Measurements from ENCODE around the gene PLOD1. TPM values are rescaled to one million over a fixed set of nuclear protein-coding genes. Genes with fewer than 3 reads are reported as not detected.

The PLOD1 gene
- total RNA-seq, 6 experiments from 2014 or later, result 294 to 438 (median 315) TPM

GRCh38 chr1:11943619-11944018 lies 9.1 kb downstream of the PLOD1 start:
- Mint-ChIP-seq H3K4me3 (no peak overlapping the region), H3K27me3 (ENCODE audit: insufficient read depth) (no peaks in the 10 kb centered on the region), H3K9me3 (peaks cover 8% of the 10 kb centered on the region; the same call in 1 of the 2 replicates), H3K4me1 (ENCODE audit: low read depth) (peaks cover 21% of the 10 kb centered on the region), H3K36me3 (ENCODE audit: low read depth) (peaks cover 28% of the 10 kb centered on the region), H3K27ac (no peak overlapping the region)
- TF ChIP-seq CTCF (IDR thresholded peaks at IDR 0.05), result no peak
- no peak for DNase-seq

- no peak for TF ChIP-seq CTCF (IDR thresholded peaks at IDR 0.05)
- Mint-ChIP-seq H3K27ac (no peak overlapping the region), H3K27me3 (ENCODE audit: insufficient read depth) (no peaks in the 10 kb centered on the region), H3K4me1 (ENCODE audit: low read depth) (peaks cover 12% of the 10 kb centered on the region), H3K4me3 (no peak overlapping the region), H3K36me3 (ENCODE audit: low read depth) (peaks cover 33% of the 10 kb centered on the region), H3K9me3 (peaks cover 8% of the 10 kb centered on the region; the same call in 1 of the 2 replicates)
- no peak for DNase-seq
These were observed 9.9 kb downstream of the PLOD1 start for GRCh38 chr1:11944358-11944931.

- Mint-ChIP-seq H3K27ac (no peak overlapping the region), H3K9me3 (peaks cover 8% of the 10 kb centered on the region; the same call in 1 of the 2 replicates), H3K27me3 (ENCODE audit: insufficient read depth) (no peaks in the 10 kb centered on the region), H3K36me3 (ENCODE audit: low read depth) (peaks cover 41% of the 10 kb centered on the region), H3K4me1 (ENCODE audit: low read depth) (no peaks in the 10 kb centered on the region), H3K4me3 (no peak overlapping the region)
- no peak for TF ChIP-seq CTCF (IDR thresholded peaks at IDR 0.05)
- no peak for DNase-seq
These were observed 12.1 kb downstream of the PLOD1 start for GRCh38 chr1:11946647-11947046.

GRCh38 chr1:11948822-11949458 lies 14.4 kb downstream of the PLOD1 start:
- H3K9me3 Mint-ChIP-seq, result peaks cover 8% of the 10 kb centered on the region; the same call in 1 of the 2 replicates
- no peak overlapping the region for H3K27ac Mint-ChIP-seq
- H3K4me3 Mint-ChIP-seq, result no peak overlapping the region

GRCh38 chr1:11951901-11952300 lies 17.4 kb downstream of the PLOD1 start:
- Mint-ChIP-seq H3K4me1 (ENCODE audit: low read depth) (no peaks in the 10 kb centered on the region), H3K36me3 (ENCODE audit: low read depth) (peaks cover 26% of the 10 kb centered on the region)

More at GRCh38 chr1:11948822-11949458, 14.4 kb downstream of the PLOD1 start:
- Mint-ChIP-seq H3K36me3 (ENCODE audit: low read depth) (peaks cover 45% of the 10 kb centered on the region), H3K27me3 (ENCODE audit: insufficient read depth) (no peaks in the 10 kb centered on the region; the same call in 1 of the 2 replicates), H3K4me1 (ENCODE audit: low read depth) (no peaks in the 10 kb centered on the region)
- TF ChIP-seq CTCF (IDR thresholded peaks at IDR 0.05), result no peak
- peak; percentile 9 for DNase-seq

More at GRCh38 chr1:11951901-11952300, 17.4 kb downstream of the PLOD1 start:
- no peak for TF ChIP-seq CTCF (IDR thresholded peaks at IDR 0.05)
- no peak for DNase-seq
- no peaks in the 10 kb centered on the region; the same call in 1 of the 2 replicates for H3K9me3 Mint-ChIP-seq
- no peak overlapping the region for H3K27ac Mint-ChIP-seq
- no peak overlapping the region for H3K4me3 Mint-ChIP-seq
- no peaks in the 10 kb centered on the region; the same call in 1 of the 2 replicates for H3K27me3 Mint-ChIP-seq (ENCODE audit: insufficient read depth)
